GM10266 (cell line): ENCODE data around the gene CTNNA3.

Experiments
- DNase-seq: peaks from one replicate; pipeline ENCODE4 v3.0.0; 2012; ENCODE audit errors: extremely low spot score
- TF ChIP-seq, protein P1 (sequence below): IDR thresholded peaks from 2 replicates; pipeline ENCODE4 v1.5.1; 2012; ENCODE audit warnings: mild to moderate bottlenecking, low read depth; ENCODE audit not compliant: control insufficient read depth, insufficient read depth; ENCODE audit errors: missing control alignments

CTNNA3 gene

DNA sequence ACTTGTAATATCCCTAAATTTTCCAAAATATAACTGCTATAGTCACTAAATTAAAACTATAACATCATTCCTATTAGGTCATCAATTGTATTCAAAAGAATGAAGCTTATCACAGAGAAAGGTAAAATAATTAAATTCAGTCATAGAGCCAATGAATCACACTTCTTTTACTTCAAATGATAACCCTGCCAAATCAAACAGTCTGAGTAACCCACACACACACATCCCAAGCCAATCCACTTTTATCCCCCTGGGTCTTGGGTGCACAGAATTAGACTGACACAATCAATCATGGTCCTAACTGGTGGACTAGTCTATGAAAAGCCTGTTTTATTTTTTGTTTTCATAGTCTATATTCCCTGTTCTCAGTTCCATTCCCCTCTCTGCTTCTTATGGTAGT is 25.6 kb downstream of the CTNNA3 start:
- DNase-seq: no peak

GRCh38 chr10:67669978-67670377 is 26.0 kb downstream of the CTNNA3 start:
- no peak for DNase-seq
- TF ChIP-seq, protein P1, sequence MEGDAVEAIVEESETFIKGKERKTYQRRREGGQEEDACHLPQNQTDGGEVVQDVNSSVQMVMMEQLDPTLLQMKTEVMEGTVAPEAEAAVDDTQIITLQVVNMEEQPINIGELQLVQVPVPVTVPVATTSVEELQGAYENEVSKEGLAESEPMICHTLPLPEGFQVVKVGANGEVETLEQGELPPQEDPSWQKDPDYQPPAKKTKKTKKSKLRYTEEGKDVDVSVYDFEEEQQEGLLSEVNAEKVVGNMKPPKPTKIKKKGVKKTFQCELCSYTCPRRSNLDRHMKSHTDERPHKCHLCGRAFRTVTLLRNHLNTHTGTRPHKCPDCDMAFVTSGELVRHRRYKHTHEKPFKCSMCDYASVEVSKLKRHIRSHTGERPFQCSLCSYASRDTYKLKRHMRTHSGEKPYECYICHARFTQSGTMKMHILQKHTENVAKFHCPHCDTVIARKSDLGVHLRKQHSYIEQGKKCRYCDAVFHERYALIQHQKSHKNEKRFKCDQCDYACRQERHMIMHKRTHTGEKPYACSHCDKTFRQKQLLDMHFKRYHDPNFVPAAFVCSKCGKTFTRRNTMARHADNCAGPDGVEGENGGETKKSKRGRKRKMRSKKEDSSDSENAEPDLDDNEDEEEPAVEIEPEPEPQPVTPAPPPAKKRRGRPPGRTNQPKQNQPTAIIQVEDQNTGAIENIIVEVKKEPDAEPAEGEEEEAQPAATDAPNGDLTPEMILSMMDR: no peak

More for the DNA sequence above, 25.6 kb downstream of the CTNNA3 start:
- TF ChIP-seq, protein P1: no peak

- no peak for DNase-seq
- TF ChIP-seq, protein P1: no peak
Measured at GRCh38 chr10:67668448-67668847, 27.5 kb downstream of the CTNNA3 start.

DNA sequence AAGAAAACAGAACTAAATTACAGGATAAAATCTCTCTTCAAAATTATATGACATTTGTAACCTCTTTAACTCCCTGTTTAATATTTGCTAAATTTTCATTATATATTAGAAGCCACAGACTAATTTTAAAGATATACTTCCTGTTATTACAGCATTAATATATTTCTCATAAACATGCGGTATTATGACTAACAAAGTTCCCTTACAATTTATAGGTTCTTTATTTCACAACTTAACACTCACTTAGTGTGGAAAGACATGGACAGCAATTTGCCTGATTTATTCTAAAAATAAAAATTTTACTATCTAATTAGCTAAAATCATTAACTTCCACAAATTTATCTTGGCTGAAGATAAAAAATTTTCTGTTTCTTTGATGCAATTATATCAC is 29.0 kb downstream of the CTNNA3 start:
- no peak for DNase-seq
- TF ChIP-seq, protein P1: no peak

DNA sequence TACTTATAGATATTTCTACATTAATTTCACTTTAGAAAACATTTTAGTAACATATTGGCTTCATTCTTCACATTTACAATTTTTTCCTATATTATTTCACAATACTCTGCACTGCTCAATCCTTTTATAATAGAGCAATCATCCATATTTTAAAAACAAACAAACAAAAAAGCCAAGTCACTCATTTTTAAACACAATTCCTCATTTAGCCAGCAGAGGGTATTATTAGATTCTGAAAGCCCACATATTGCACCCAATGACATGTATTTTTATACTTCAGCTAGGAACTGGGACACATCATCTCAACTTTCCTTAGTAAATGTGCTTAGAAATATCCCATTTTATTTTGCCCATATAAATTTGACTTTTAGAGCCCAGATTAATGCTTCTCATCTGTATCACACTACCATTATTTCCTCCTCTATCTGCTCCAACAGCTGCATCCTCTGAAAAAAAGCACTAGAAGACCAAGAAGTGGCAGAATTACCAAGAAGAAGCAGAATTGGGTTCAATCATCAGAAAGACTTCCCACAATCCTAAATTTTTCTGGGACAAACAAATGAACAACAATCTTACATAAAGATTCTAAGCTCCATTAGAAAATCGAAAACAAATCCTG is 29.5 kb downstream of the CTNNA3 start:
- DNase-seq: peak; percentile 15
- TF ChIP-seq, protein P1: peak; percentile 35

- TF ChIP-seq, protein P1: no peak
- no peak for DNase-seq
Measured at GRCh38 chr10:67665491-67665890, 30.5 kb downstream of the CTNNA3 start.

DNA sequence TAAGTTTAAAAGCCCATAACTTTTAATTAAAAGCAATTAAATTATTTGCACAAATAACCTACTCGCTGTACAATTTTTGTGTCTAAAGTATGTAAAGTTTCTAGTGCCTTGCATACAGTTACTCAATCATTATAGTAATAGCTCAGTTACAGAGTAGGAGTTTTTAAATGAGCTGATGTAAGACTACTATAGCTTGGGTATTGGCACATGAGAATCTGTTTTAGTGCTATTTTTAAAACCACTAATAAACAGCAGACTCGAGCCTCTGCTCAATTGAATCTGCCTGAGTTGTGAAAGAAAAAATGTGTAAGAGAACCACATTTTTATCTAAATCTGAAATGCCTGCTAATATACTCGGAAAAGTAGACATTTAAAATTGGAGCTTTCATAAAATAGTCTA is 31.1 kb downstream of the CTNNA3 start:
- DNase-seq: no peak
- TF ChIP-seq, protein P1: no peak
